GM13976 (cell line): ENCODE results near the gene GANAB.

Experiments
- DNase-seq: peaks from one replicate; pipeline ENCODE4 v3.0.0; 2012; ENCODE audit warnings: low spot score
- in situ Hi-C: fragments of 300-500 bp; cut with MboI; formaldehyde crosslinking; loops from one replicate; pipeline ENCODE4 v1.12.0; 2022; ENCODE audit warnings: low sequenced_read_pairs, mixed read lengths, inconsistent platforms; ENCODE audit not compliant: unreplicated experiment
- TF ChIP-seq, protein P1 (sequence below): IDR thresholded peaks from 2 replicates; pipeline ENCODE4 v1.5.1; 2012; ENCODE audit warnings: borderline replicate concordance, mild to moderate bottlenecking; ENCODE audit not compliant: insufficient read depth; ENCODE audit errors: extremely low read depth, missing control alignments, control extremely low read depth

Gene GANAB

GRCh38 chr11:62601372-62602140, 44.9 kb downstream of the GANAB start, which contains the start of gene MTA2:
Gene MTA2, minus strand, starts transcription at chr11:62601865. Its CDS starts 415 bp downstream, at chr11:62601450.
- in situ Hi-C loops = no loop called here
- TF ChIP-seq, protein P1, sequence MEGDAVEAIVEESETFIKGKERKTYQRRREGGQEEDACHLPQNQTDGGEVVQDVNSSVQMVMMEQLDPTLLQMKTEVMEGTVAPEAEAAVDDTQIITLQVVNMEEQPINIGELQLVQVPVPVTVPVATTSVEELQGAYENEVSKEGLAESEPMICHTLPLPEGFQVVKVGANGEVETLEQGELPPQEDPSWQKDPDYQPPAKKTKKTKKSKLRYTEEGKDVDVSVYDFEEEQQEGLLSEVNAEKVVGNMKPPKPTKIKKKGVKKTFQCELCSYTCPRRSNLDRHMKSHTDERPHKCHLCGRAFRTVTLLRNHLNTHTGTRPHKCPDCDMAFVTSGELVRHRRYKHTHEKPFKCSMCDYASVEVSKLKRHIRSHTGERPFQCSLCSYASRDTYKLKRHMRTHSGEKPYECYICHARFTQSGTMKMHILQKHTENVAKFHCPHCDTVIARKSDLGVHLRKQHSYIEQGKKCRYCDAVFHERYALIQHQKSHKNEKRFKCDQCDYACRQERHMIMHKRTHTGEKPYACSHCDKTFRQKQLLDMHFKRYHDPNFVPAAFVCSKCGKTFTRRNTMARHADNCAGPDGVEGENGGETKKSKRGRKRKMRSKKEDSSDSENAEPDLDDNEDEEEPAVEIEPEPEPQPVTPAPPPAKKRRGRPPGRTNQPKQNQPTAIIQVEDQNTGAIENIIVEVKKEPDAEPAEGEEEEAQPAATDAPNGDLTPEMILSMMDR = no peak
- DNase-seq = peak; percentile 98

DNA sequence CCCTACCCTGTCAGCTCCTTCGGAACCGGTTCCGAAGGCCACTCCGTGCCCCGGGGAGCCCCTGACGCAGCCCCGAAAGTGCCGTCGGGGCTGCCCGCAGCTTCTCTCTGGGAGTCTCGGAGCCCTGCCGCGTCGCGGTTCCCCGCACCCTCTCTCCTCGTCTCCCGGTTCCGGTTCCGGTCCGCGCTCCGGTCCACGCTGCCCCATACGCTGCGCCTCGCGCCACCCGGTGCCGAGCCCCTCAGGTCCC, 45.4 kb downstream of the GANAB start:
- DNase-seq = no peak
- TF ChIP-seq, protein P1 = no peak
- in situ Hi-C loops = no loop called here

- DNase-seq = no peak
- in situ Hi-C loops = no loop called here
These were observed 45.9 kb downstream of the GANAB start for GRCh38 chr11:62600367-62601121.

GRCh38 chr11:62599901-62600300, 46.5 kb downstream of the GANAB start:
- TF ChIP-seq, protein P1 = no peak
- DNase-seq = no peak
- in situ Hi-C loops = no loop called here

More at GRCh38 chr11:62600367-62601121, 45.9 kb downstream of the GANAB start:
- TF ChIP-seq, protein P1 = no peak

DNA sequence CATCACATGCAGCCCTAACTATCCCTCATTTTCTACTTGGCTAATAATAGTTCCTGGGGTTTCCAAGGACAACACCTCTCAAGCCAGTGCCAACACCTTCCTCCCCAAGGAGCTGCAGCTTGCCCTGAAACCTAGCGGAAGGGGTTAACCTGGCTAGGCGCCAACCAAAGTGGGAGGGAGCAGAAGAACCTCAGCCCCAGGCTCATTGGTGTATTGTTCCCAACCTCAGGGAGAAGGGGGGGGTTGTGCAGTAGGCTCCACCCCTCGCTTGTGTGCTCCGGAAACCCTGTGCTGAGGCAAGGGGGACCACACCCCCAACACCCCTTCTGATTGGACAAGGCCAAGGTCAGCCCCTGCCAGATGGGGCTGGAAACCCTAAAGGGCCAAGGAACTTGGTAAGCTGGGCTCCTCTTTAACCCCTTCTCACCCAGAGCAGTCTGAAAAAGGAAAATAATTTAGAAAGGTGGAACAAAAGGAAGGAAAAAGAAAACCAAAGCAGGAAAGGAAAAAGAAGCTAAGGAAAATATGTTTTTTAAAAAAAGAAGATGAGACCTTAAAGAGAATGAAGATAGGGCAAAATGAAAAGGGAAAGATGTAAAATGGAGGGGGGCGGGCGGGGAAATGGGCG, 47.2 kb downstream of the GANAB start:
- peak; percentile 94 for DNase-seq
- in situ Hi-C loops = no loop called here
- TF ChIP-seq, protein P1 = no peak

DNA sequence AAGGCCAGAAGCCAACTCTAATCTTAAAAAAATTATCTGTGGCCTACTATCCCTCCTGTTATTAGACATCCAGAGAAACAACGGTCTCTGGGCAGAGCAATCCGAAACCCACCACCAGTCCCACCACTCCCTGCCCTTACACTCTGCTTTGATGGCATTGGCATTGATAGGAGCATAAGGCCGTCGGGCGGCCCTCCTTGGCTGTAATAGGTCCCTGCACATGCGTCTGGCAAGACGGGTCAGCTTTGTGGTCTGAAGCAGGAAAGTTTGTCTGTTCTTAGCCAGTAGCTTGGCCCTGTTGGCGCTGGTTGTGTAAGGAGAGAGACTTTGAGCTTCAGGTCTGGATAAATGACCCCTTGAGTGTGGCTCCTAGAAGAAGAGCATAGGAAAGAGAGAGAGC, 51.3 kb downstream of the GANAB start:
- DNase-seq = no peak
- TF ChIP-seq, protein P1 = no peak
- in situ Hi-C loops = no loop called here
